Measurements from ENCODE around the gene PLXNC1. TPM values are rescaled to one million over a fixed set of nuclear protein-coding genes. Genes with fewer than 3 reads are reported as not detected.

PLXNC1 gene
- total and polyA plus RNA-seq, 2 of the 8 experiments (the other 6 are each of a cell fraction or from before 2014, with no cell fraction given), result 0.83 to 2.0 TPM

GRCh38 chr12:94169966-94170689 is 21.8 kb downstream of the PLXNC1 start:
- Histone ChIP-seq H3K23me2 (ENCODE audit: low read depth, low read length) (no peaks in the 10 kb centered on the region), H3K27ac (ENCODE audit: low read depth, low read length) (no peak overlapping the region), H2BK120ac (replicated peaks; ENCODE audit: low read depth, low read length) (no peak overlapping the region), H2BK20ac (ENCODE audit: low read length) (no peak overlapping the region), H4K91ac (replicated peaks; ENCODE audit: insufficient read length, low read length) (no peak overlapping the region), H3K56ac (replicated peaks; ENCODE audit: insufficient read length, low read depth, low read length) (no peak overlapping the region), H4K5ac (ENCODE audit: insufficient read length, low read depth, low read length) (no peak overlapping the region), H3K18ac (ENCODE audit: extremely low read depth, low read length) (no peak overlapping the region), H2BK15ac (ENCODE audit: low read length) (no peak overlapping the region), H3K79me1 (ENCODE audit: low read depth, low read length) (no peaks in the 10 kb centered on the region), H4K20me1 (replicated peaks in 1 of 2; ENCODE audit: control insufficient read depth in 1 of 2, insufficient read depth in 2 of 2, low read length in 2 of 2) (peaks cover 2 to 5% of the 10 kb centered on the region in 2 experiments), H2BK12ac (ENCODE audit: low read depth, low read length) (no peak overlapping the region; the same call in 1 of the 2 replicates), H3K23ac (ENCODE audit: insufficient read length) (no peak overlapping the region), H2AK5ac (ENCODE audit: low read depth, low read length) (no peak overlapping the region), H3K9ac (replicated peaks in 1 of 4; ENCODE audit: extremely low read depth in 1 of 4, low read depth in 3 of 4, low read length in 3 of 4) (no peak overlapping the region), H2AFZ (ENCODE audit: low read length) (no peak overlapping the region), H3K36me3 (ENCODE audit: control insufficient read depth in 2 of 4, insufficient read depth in 4 of 4, low read length in 3 of 4) (no peaks in the 10 kb centered on the region), H3K4me1 (replicated peaks in 1 of 4; ENCODE audit: control insufficient read depth in 3 of 4, insufficient read depth in 4 of 4, low read length in 3 of 4) (peaks cover 0 to 14% (median 8%) of the 10 kb centered on the region in 4 experiments; a peak in 5 of 7 replicates), H2BK5ac (ENCODE audit: low read depth, low read length) (no peak overlapping the region), H3K27me3 (replicated peaks in 1 of 4; ENCODE audit: control insufficient read depth in 3 of 4, extremely low read depth in 1 of 4, insufficient read depth in 3 of 4, low read length in 3 of 4) (peaks cover 72 to 99% (median 95%) of the 10 kb centered on the region in 4 experiments), H3K4me3 (ENCODE audit: extremely low read depth in 1 of 4, insufficient read depth in 2 of 4, low read depth in 3 of 4, low read length in 4 of 4) (no peak overlapping the region), H4K8ac (ENCODE audit: extremely low read depth, insufficient read depth, low read length) (no peak overlapping the region), H3K14ac (ENCODE audit: insufficient read length) (no peak overlapping the region), H3K4ac (replicated peaks; ENCODE audit: insufficient read length, low read depth, low read length) (no peak overlapping the region), H3K4me2 (ENCODE audit: insufficient read depth in 1 of 2, low read depth in 2 of 2, low read length in 2 of 2) (no peak overlapping the region), H3K79me2 (ENCODE audit: control insufficient read depth in 1 of 2, insufficient read depth in 2 of 2, low read length in 2 of 2) (no peaks in the 10 kb centered on the region), H3K9me3 (ENCODE audit: insufficient read depth in 2 of 2, low read depth in 1 of 2, low read length in 1 of 2) (no peaks in the 10 kb centered on the region)
- ChIA-PET POLR2A (ENCODE audit: partially characterized antibody) (interaction anchor here (0.9 kb wide), 1 partner anchor 93 kb away, joined by 3 read pairs; no protein-coding TSS in a partner anchor), CTCF (ENCODE audit: partially characterized antibody) (interaction anchor here (0.6 to 1.8 kb wide), 5 partner anchors 12 to 1909 kb away, joined by 3 to 6 read pairs (median 3); no protein-coding TSS in a partner anchor)
- FAIRE-seq, result no peak
- 69% methylated on average over 6 of the region's 6 CpGs; no CpG with 5 or more reads in 1 of the 2 experiments for WGBS, 2 experiments (ENCODE audit: extremely low coverage in 1 of 2, insufficient coverage in 1 of 2, insufficient read length in 1 of 2, insufficient replicate concordance in 2 of 2, low coverage in 1 of 2, low lambda C conversion rate in 2 of 2, missing lambda C conversion rate in 1 of 2)
- no peak for DNase-seq (ENCODE audit: low read depth in 1 of 2, low spot score in 2 of 2)
- TF ChIP-seq JUN (IDR thresholded peaks at IDR 0.05; ENCODE audit: low read depth, low read length), result no peak
- TF ChIP-seq KDM1A (IDR thresholded peaks at IDR 0.05; ENCODE audit: borderline replicate concordance, low read length), result peak; percentile 50; the same call in 1 of the 2 replicates
- 0 out of 2 replicates have a peak, but pooled peaks have one; percentile 11 for TF ChIP-seq SP4 (IDR thresholded peaks at IDR 0.05; ENCODE audit: low read length)
